Measurements from ENCODE around the gene TRABD2B.

TRABD2B gene

GRCh38 chr1:47996060-47996405 is 1.2 kb downstream of the TRABD2B start:
- H2BK5ac ChIP-seq (ENCODE audit: low read length), result no peak overlapping the region
- H3K18ac ChIP-seq (ENCODE audit: low read length), result no peak overlapping the region
- no peak for DNase-seq (ENCODE audit: low spot score)
- H3K14ac ChIP-seq (ENCODE audit: low read length), result no peak overlapping the region
- no peak overlapping the region for H4K91ac ChIP-seq (ENCODE audit: low read depth, low read length, poor library complexity)
- H2BK12ac ChIP-seq (ENCODE audit: low read length), result no peak overlapping the region
- H3K4me2 ChIP-seq (ENCODE audit: insufficient read depth, low read length, poor library complexity, severe bottlenecking), result peak overlapping the region; percentile 91
- WGBS, 2 donors (ENCODE audit: extremely low coverage in 2 of 2, insufficient read length in 2 of 2, insufficient replicate concordance in 1 of 2), result no CpG with 5 or more reads among the region's 7 CpGs
- H3K27me3 ChIP-seq (ENCODE audit: control insufficient read depth in 3 of 3, insufficient read depth in 3 of 3, low read depth in 1 of 3, low read length in 3 of 3), result peaks cover 3 to 73% (median 40%) of the 10 kb centered on the region in 3 experiments
- H3K79me1 ChIP-seq (ENCODE audit: low read depth, low read length), result no peaks in the 10 kb centered on the region
- peak overlapping the region; percentile 93 for H2AFZ ChIP-seq (ENCODE audit: low read length)
- H3K9me3 ChIP-seq (replicated peaks in 1 of 2; ENCODE audit: control insufficient read depth in 2 of 2, insufficient read depth in 1 of 2, low read depth in 1 of 2, low read length in 2 of 2), result no peaks in the 10 kb centered on the region
- peaks cover 0 to 8% of the 10 kb centered on the region in 2 donors for H3K4me1 ChIP-seq (ENCODE audit: control insufficient read depth in 2 of 2, insufficient read depth in 1 of 2, low read depth in 1 of 2, low read length in 2 of 2)
- H3K23ac ChIP-seq (ENCODE audit: low read depth, low read length, poor library complexity), result no peak overlapping the region
- no peak overlapping the region for H2BK15ac ChIP-seq (ENCODE audit: low read length)
- no peak overlapping the region for H2BK120ac ChIP-seq (ENCODE audit: low read depth, low read length)
- no peak overlapping the region for H3K4ac ChIP-seq (ENCODE audit: low read length)
- no peaks in the 10 kb centered on the region for H3K36me3 ChIP-seq (replicated peaks in 1 of 2; ENCODE audit: control insufficient read depth in 2 of 2, insufficient read depth in 2 of 2, low read length in 2 of 2)
- H4K8ac ChIP-seq (ENCODE audit: low read depth, low read length), result no peak overlapping the region
- no peak overlapping the region for H3K27ac ChIP-seq (replicated peaks; ENCODE audit: low read length)
- H2AK5ac ChIP-seq (ENCODE audit: low read depth, low read length), result no peak overlapping the region
- no peak overlapping the region for H3K9ac ChIP-seq (ENCODE audit: low read depth, low read length, poor library complexity)
- H3K4me3 ChIP-seq (ENCODE audit: low read length in 2 of 2), result no peak overlapping the region

- Histone ChIP-seq H3K4ac (ENCODE audit: low read length) (no peak overlapping the region), H3K4me1 (ENCODE audit: control insufficient read depth in 2 of 2, insufficient read depth in 1 of 2, low read depth in 1 of 2, low read length in 2 of 2) (peaks cover 0 to 8% of the 10 kb centered on the region in 2 donors), H2BK120ac (ENCODE audit: low read depth, low read length) (no peak overlapping the region), H3K79me1 (ENCODE audit: low read depth, low read length) (no peaks in the 10 kb centered on the region), H3K4me2 (ENCODE audit: insufficient read depth, low read length, poor library complexity, severe bottlenecking) (no peak overlapping the region), H4K8ac (ENCODE audit: low read depth, low read length) (no peak overlapping the region), H3K4me3 (ENCODE audit: low read length in 2 of 2) (no peak overlapping the region), H2BK15ac (ENCODE audit: low read length) (no peak overlapping the region), H3K14ac (ENCODE audit: low read length) (no peak overlapping the region), H3K9ac (ENCODE audit: low read depth, low read length, poor library complexity) (no peak overlapping the region), H2AK5ac (ENCODE audit: low read depth, low read length) (no peak overlapping the region), H3K18ac (ENCODE audit: low read length) (no peak overlapping the region), H3K36me3 (replicated peaks in 1 of 2; ENCODE audit: control insufficient read depth in 2 of 2, insufficient read depth in 2 of 2, low read length in 2 of 2) (no peaks in the 10 kb centered on the region), H2BK5ac (ENCODE audit: low read length) (no peak overlapping the region), H3K27me3 (ENCODE audit: control insufficient read depth in 3 of 3, insufficient read depth in 3 of 3, low read depth in 1 of 3, low read length in 3 of 3) (peaks cover 3 to 74% (median 35%) of the 10 kb centered on the region in 3 experiments), H3K23ac (ENCODE audit: low read depth, low read length, poor library complexity) (no peak overlapping the region), H4K91ac (ENCODE audit: low read depth, low read length, poor library complexity) (no peak overlapping the region), H3K9me3 (replicated peaks in 1 of 2; ENCODE audit: control insufficient read depth in 2 of 2, insufficient read depth in 1 of 2, low read depth in 1 of 2, low read length in 2 of 2) (no peaks in the 10 kb centered on the region), H3K27ac (replicated peaks; ENCODE audit: low read length) (no peak overlapping the region), H2AFZ (ENCODE audit: low read length) (no peak overlapping the region), H2BK12ac (ENCODE audit: low read length) (no peak overlapping the region)
- no peak for DNase-seq (ENCODE audit: low spot score)
- WGBS, 2 donors (ENCODE audit: extremely low coverage in 2 of 2, insufficient read length in 2 of 2, insufficient replicate concordance in 1 of 2), result no CpG with 5 or more reads among the region's 8 CpGs
Observed at GRCh38 chr1:47995306-47996050, 1.7 kb downstream of the TRABD2B start.

- WGBS, 2 donors (ENCODE audit: extremely low coverage in 2 of 2, insufficient read length in 2 of 2, insufficient replicate concordance in 1 of 2), result no CpG with 5 or more reads among the region's 34 CpGs
- H2AK5ac ChIP-seq (ENCODE audit: low read depth, low read length), result peak overlapping the region; percentile 62
- no peak overlapping the region for H3K4ac ChIP-seq (ENCODE audit: low read length)
- H3K36me3 ChIP-seq (replicated peaks in 1 of 2; ENCODE audit: control insufficient read depth in 2 of 2, insufficient read depth in 2 of 2, low read length in 2 of 2), result no peaks in the 10 kb centered on the region
- H2BK12ac ChIP-seq (ENCODE audit: low read length), result no peak overlapping the region
- no peak overlapping the region for H4K91ac ChIP-seq (ENCODE audit: low read depth, low read length, poor library complexity)
- H2BK5ac ChIP-seq (ENCODE audit: low read length), result peak overlapping the region; percentile 13
- no peak overlapping the region for H4K8ac ChIP-seq (ENCODE audit: low read depth, low read length)
- H3K79me1 ChIP-seq (ENCODE audit: low read depth, low read length), result no peaks in the 10 kb centered on the region
- peaks cover 3 to 74% (median 32%) of the 10 kb centered on the region in 3 experiments for H3K27me3 ChIP-seq (ENCODE audit: control insufficient read depth in 3 of 3, insufficient read depth in 3 of 3, low read depth in 1 of 3, low read length in 3 of 3)
- H3K4me2 ChIP-seq (ENCODE audit: insufficient read depth, low read length, poor library complexity, severe bottlenecking), result no peak overlapping the region
- peaks cover 0 to 8% of the 10 kb centered on the region in 2 donors for H3K4me1 ChIP-seq (ENCODE audit: control insufficient read depth in 2 of 2, insufficient read depth in 1 of 2, low read depth in 1 of 2, low read length in 2 of 2)
- no peak overlapping the region for H3K4me3 ChIP-seq (ENCODE audit: low read length in 2 of 2)
- no peak overlapping the region for H3K27ac ChIP-seq (replicated peaks; ENCODE audit: low read length)
- DNase-seq (ENCODE audit: low spot score), result no peak
- no peak overlapping the region for H2AFZ ChIP-seq (ENCODE audit: low read length)
- no peak overlapping the region for H3K14ac ChIP-seq (ENCODE audit: low read length)
- no peak overlapping the region for H2BK15ac ChIP-seq (ENCODE audit: low read length)
- peak overlapping the region; percentile 34 for H3K23ac ChIP-seq (ENCODE audit: low read depth, low read length, poor library complexity)
- H3K9me3 ChIP-seq (replicated peaks in 1 of 2; ENCODE audit: control insufficient read depth in 2 of 2, insufficient read depth in 1 of 2, low read depth in 1 of 2, low read length in 2 of 2), result no peaks in the 10 kb centered on the region
- no peak overlapping the region for H3K9ac ChIP-seq (ENCODE audit: low read depth, low read length, poor library complexity)
- H2BK120ac ChIP-seq (ENCODE audit: low read depth, low read length), result no peak overlapping the region
- H3K18ac ChIP-seq (ENCODE audit: low read length), result no peak overlapping the region
Observed at GRCh38 chr1:47993881-47994625, 3.1 kb downstream of the TRABD2B start.

GRCh38 chr1:47993416-47993740 is 3.8 kb downstream of the TRABD2B start:
- H3K23ac ChIP-seq (ENCODE audit: low read depth, low read length, poor library complexity), result no peak overlapping the region
- H3K4me2 ChIP-seq (ENCODE audit: insufficient read depth, low read length, poor library complexity, severe bottlenecking), result no peak overlapping the region
- H2BK12ac ChIP-seq (ENCODE audit: low read length), result no peak overlapping the region
- H3K27me3 ChIP-seq (ENCODE audit: control insufficient read depth in 3 of 3, insufficient read depth in 3 of 3, low read depth in 1 of 3, low read length in 3 of 3), result peaks cover 3 to 73% (median 26%) of the 10 kb centered on the region in 3 experiments
- H2AK5ac ChIP-seq (ENCODE audit: low read depth, low read length), result no peak overlapping the region
- no peak for DNase-seq (ENCODE audit: low spot score)
- no peaks in the 10 kb centered on the region for H3K79me1 ChIP-seq (ENCODE audit: low read depth, low read length)
- H3K9me3 ChIP-seq (replicated peaks in 1 of 2; ENCODE audit: control insufficient read depth in 2 of 2, insufficient read depth in 1 of 2, low read depth in 1 of 2, low read length in 2 of 2), result no peaks in the 10 kb centered on the region
- no peaks in the 10 kb centered on the region for H3K36me3 ChIP-seq (replicated peaks in 1 of 2; ENCODE audit: control insufficient read depth in 2 of 2, insufficient read depth in 2 of 2, low read length in 2 of 2)
- H3K27ac ChIP-seq (replicated peaks; ENCODE audit: low read length), result no peak overlapping the region
- H4K8ac ChIP-seq (ENCODE audit: low read depth, low read length), result no peak overlapping the region
- no peak overlapping the region for H3K18ac ChIP-seq (ENCODE audit: low read length)
- H2AFZ ChIP-seq (ENCODE audit: low read length), result no peak overlapping the region
- no peak overlapping the region for H3K4ac ChIP-seq (ENCODE audit: low read length)
- peaks cover 0 to 8% of the 10 kb centered on the region in 2 donors for H3K4me1 ChIP-seq (ENCODE audit: control insufficient read depth in 2 of 2, insufficient read depth in 1 of 2, low read depth in 1 of 2, low read length in 2 of 2)
- H3K14ac ChIP-seq (ENCODE audit: low read length), result no peak overlapping the region
- H2BK15ac ChIP-seq (ENCODE audit: low read length), result no peak overlapping the region
- no peak overlapping the region for H2BK5ac ChIP-seq (ENCODE audit: low read length)
- no peak overlapping the region for H2BK120ac ChIP-seq (ENCODE audit: low read depth, low read length)
- no CpG with 5 or more reads among the region's 7 CpGs for WGBS, 2 donors (ENCODE audit: extremely low coverage in 2 of 2, insufficient read length in 2 of 2, insufficient replicate concordance in 1 of 2)
- no peak overlapping the region for H3K4me3 ChIP-seq (ENCODE audit: low read length in 2 of 2)
- no peak overlapping the region for H3K9ac ChIP-seq (ENCODE audit: low read depth, low read length, poor library complexity)
- no peak overlapping the region for H4K91ac ChIP-seq (ENCODE audit: low read depth, low read length, poor library complexity)

Measured in neuronal stem cell (in vitro differentiated cells).